HG03432 (cell line): ENCODE data around the gene C22orf42.
"Not testable (repeated sequence)": the region's sequence is repeated elsewhere in the genome, so short reads cannot be mapped to it uniquely, and the experiment has no call there.

Experiments used
- ATAC-seq: cut with Tn5 transposase; IDR thresholded peaks from one replicate; pipeline ENCODE4 v1.9.1; 2021; ENCODE audit warnings: mild to moderate bottlenecking, moderate library complexity; ENCODE audit not compliant: unreplicated experiment

The C22orf42 gene

GRCh38 chr22:32137731-32138324, 21.3 kb downstream of the C22orf42 start:
- not testable (repeated sequence) for ATAC-seq

DNA sequence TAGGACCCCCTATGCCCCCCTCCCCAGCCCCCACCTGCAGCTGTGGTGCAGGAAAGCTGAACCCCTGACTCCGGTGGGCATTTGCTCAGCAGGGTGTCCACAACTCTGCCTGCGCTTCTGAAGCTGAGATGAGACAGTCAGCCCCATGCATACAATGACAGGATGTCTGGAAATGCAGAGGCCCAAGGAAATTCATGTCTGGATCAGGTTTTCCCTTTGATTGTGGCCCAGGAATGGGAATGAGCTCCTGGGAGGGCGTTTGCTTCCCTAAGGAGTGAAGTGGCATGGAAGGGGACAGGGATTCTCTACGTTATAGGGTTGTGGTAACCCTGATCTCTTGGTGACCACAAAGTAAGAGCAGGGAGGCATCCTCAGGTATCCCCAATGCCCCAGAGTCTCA, 22.2 kb downstream of the C22orf42 start:
- not testable (repeated sequence) for ATAC-seq

GRCh38 chr22:32135958-32136357, 23.1 kb downstream of the C22orf42 start:
- not testable (repeated sequence) for ATAC-seq

GRCh38 chr22:32134796-32135195, 24.3 kb downstream of the C22orf42 start:
- not testable (repeated sequence) for ATAC-seq

DNA sequence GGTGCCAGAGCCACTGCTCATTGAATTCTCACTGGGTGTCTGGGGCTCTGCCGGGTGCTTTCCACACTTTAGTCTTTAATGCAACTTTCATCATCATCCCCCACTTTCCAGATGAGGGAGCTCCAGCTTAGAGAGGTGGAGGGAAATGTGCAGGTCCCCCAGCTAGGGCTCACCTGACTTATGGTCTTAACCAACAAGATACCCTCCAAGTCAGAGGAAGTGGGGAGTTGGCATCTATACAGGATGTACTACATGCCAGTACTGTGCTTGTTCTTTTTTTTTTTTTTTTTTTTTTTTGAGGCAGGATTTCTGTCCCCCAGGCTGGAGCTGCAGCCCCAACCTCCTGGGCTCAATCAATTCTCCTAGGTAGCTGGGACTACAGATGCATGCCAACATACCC, 26.3 kb downstream of the C22orf42 start:
- no peak for ATAC-seq

DNA sequence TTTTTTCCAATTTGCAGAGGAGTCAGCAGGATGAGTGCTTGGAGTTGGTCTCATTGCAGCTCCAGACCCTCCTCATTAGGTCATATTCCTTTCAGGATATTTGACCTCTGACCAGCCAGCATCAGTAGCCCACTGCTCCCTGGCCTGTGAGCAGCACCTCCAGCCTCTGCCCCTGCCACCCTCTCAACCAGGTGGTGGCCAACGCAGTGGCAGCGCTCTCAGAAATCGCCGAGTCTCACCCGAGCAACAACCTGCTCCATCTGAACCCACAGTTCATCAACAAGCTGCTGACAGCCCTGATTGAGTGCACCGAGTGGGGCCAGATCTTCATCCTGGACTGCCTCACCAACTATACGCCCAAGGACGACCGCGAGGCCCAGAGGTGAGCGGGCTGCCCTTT, 27.0 kb downstream of the C22orf42 start:
- ATAC-seq = no peak

GRCh38 chr22:32130464-32130863, 28.6 kb downstream of the C22orf42 start:
- no peak for ATAC-seq

DNA sequence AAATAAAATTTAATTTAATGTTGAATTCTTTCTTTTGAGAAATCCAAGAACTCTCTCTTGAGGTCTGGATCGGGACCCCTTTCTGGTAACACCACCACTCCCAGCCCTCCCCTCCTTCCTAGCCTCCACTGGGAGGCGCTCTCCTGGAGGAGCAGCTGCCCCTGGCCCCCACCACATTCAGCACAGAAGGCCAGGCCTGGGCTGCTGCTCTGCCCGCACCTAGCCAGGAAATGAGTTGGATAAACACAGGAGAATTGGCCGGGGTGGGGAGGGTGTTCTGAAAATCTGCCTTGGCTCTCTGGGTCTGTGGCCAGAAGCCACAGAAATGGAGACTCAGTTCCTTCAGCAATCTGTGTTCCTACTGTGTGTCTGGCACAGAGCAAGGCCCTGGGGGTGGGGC, 31.2 kb downstream of the C22orf42 start:
- ATAC-seq = no peak

DNA sequence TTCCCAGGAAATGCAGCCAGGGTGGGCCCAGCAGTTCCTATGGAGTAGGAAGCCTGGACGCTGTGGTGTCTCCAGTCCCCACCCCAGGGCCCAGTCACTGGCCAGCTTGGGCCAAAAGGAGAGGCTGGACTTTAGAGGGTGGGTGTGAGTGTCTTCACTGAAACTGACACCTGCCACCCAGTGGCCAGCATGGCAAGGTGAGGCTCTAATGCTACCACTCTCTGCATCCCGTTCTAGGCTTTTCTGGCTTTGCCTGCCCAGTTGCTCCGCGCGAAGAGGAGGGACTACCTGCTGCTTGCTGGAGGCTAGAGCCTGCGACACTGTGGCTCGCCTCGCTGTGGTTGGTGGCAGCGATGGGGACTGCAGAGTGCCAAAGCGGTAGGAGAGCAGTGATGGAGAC, 35.4 kb downstream of the C22orf42 start:
- ATAC-seq = no peak

DNA sequence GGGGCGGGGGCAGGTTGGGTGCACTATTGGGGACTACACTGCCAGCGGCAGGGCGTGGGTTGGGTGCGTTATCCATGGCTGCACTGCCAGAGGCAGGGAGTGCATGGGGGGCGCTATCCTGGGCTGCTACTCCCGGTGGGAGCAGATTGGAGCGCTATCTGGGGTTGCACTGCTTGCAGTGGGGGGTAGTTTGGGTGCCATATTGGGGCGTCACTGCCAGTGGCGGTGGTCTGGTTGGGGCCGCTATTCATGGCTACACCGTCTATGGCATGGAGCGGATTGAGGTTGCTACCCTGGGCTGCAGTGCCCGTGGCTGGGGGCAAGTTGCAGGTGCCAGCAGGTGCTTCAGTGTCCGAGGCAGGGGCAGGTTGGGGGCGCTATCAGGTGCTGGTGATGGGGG, 36.2 kb downstream of the C22orf42 start:
- no peak for ATAC-seq

GRCh38 chr22:32120603-32121002, 38.5 kb downstream of the C22orf42 start:
- no peak for ATAC-seq

DNA sequence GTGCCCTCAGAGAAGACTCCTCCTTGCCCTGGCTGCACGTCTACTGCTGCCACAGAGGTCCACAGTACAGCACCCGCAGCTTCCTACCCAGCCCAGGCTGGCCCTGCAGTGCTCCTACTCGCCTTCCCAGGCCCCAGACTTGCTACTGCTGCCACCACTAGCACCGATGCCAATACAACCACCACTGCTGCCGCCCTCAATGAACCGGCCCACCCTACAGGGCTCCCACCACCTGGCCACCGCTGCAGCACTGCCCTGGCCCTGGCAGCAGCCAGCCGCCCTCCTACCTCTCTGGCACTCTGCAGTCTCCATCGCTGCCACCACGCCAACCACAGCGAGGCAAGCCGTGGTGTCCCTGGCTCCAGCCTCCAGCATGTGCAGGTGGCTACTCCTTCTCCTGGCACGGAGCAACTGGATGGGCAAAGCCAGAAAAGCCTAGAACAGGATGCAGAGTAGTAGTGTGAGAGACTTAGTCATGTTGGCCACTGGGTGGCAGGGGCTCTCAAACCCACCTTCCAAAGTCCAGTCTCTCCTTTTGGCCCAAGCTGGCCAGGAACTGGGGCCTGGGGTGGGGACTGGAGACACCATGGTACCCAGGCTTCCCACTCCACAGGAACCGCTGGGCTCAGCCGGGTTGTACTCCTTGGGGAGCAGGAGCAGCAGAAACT, 39.4 kb downstream of the C22orf42 start:
- ATAC-seq = no peak

GRCh38 chr22:32112380-32112779, 46.7 kb downstream of the C22orf42 start:
- no peak for ATAC-seq

DNA sequence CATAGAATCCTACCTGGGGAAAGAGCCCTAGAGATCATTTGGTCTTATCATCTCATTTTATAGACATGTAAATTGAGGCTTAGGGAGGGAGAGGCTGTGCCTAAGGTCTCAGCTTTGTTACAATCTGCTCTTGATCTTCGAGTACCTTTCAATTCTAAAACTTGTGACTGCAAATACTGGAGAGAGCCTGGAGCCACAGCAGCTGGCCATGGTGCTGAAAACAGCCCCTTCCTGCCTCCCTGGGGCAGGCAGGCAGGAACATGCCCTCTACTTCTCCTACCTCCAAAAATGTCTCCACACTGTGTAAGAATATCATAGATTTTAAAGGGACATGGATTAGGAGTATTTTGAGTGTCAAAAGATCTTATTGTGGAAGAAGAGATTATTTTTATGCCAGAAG, 52.2 kb downstream of the C22orf42 start:
- ATAC-seq = no peak

DNA sequence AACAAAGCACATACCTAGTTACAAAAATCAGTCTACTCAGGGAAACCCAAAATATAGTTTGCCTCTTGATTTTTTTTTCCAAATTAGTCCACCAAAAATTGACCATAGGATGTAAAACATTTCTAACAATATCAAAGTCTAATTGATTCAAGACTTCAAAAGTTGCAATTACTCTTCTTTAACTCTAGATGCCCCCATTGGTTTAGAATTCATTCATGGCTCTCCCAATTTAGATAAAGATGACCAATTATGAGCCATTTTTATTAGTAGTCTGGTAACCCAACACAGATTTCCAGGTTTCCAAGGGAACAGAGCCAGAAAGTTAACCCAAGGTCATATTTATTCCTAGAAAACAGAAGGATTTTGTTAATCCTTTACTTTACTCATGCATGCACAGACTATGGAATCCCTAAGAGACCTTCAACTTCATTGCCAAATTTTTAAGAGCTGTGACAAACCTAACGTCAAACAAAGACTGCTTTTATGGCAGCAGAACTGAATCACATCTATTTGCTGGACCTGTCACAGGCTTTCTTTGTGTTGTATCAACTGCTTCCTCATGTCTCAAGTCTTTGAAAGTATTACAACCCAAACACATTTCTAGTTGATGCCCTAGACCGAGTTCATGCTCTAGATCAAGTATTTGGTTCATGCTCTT, 55.3 kb downstream of the C22orf42 start:
- no peak for ATAC-seq

DNA sequence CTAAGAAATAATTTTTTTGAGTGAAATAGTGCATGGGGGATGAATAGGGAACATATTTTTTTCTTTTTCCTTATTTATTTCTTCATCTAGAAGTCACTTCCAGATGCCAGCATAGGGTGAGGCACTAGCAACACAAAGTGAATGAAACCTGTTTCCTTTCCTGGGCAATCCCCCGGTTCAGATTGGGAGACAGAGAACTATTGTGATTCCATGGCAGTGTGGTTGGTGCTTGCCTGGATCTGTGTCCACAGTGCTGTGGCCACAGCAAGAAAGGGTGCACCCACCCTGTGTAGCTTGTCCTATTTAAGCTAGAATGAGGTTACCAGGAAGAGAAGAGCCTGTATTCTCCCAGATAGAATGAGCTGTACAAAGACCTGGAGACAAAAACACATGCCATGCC, 58.4 kb downstream of the C22orf42 start:
- no peak for ATAC-seq
